IgD-negative memory B cell (primary cell): ENCODE results near the gene ZPBP2. TPM values are rescaled to one million over a fixed set of nuclear protein-coding genes. Genes with fewer than 3 reads are reported as not detected.

Source experiments
- H3K27ac Mint-ChIP-seq, 3 donors: one replicate each; pipeline ENCODE4 v1.8.0; 2020 to 2022; ENCODE audit warnings: mild to moderate bottlenecking in 3 of 3, mixed read lengths in 3 of 3, moderate library complexity in 1 of 3
- H3K27me3 Mint-ChIP-seq: one replicate; pipeline ENCODE4 v1.8.0; 2021; ENCODE audit warnings: mixed read lengths
- H3K36me3 Mint-ChIP-seq: one replicate; pipeline ENCODE4 v1.8.0; 2020; ENCODE audit warnings: mild to moderate bottlenecking, mixed read lengths
- H3K4me1 Mint-ChIP-seq, 3 donors: one replicate each; pipeline ENCODE4 v1.8.0; 2020 to 2022; ENCODE audit warnings: mixed read lengths in 3 of 3, mild to moderate bottlenecking in 1 of 3
- H3K4me3 Mint-ChIP-seq, 4 donors: one replicate each; pipeline ENCODE4 v1.8.0; 2020 to 2022; ENCODE audit warnings: mild to moderate bottlenecking in 4 of 4, mixed read lengths in 4 of 4, moderate library complexity in 3 of 4
- H3K9me3 Mint-ChIP-seq, 3 donors: one replicate each; pipeline ENCODE4 v1.8.0; 2020 to 2021; ENCODE audit warnings: mixed read lengths in 3 of 3, mild to moderate bottlenecking in 1 of 3
- polyA plus RNA-seq: library from polyadenylated mRNA; unstranded; fragments of 300-500 nt; fragmentation: Illumina TruSeq; gene quantifications from one replicate; pipeline ENCODE4 v1.2.3, GENCODE V29; 2021

ZPBP2 gene
- polyA plus RNA-seq, 1 donor from 2014 or later, result 0.84 TPM

DNA sequence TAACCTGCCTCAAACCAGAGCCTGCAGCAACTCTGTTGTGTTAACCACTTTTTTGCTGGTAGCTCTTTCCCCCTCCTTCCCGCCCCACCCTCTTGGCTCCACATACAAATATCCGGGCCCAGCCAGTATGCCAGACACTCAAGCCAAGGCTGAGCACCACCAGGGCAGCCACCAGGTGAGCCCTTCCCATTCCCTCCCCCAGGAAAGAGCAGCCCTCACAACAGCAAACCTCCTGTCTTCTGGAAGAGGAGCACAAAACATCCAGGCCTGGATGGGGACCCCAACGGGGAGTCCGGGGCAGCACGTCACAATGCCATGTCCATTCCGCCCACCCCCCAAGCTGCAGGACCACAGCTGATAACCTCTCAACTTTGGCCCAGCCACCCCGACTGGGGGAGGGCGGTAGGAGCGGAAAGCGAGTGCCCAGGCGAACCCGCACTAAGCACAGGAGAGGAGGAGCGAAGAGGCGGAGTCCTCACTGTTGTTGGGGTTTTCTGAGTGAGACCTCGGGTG lies 58.6 kb downstream of the ZPBP2 start:
- H3K4me1 Mint-ChIP-seq, result peaks cover 18 to 35% (median 26%) of the 10 kb centered on the region in 3 donors
- peak overlapping the region; percentile 90 to 98 (median 95) for H3K4me3 Mint-ChIP-seq
- H3K9me3 Mint-ChIP-seq, result no peaks in the 10 kb centered on the region
- H3K27ac Mint-ChIP-seq, result peak overlapping the region; percentile 14 to 86 (median 67)
- no peaks in the 10 kb centered on the region for H3K27me3 Mint-ChIP-seq
- peaks cover under 1% of the 10 kb centered on the region for H3K36me3 Mint-ChIP-seq

Other genes with a start within 250 kb of the ZPBP2 start
- not detected for gene PPP1R1B, start 241.2 kb upstream of the ZPBP2 start, polyA plus RNA-seq
- gene STARD3, start 231.1 kb upstream of the ZPBP2 start, polyA plus RNA-seq, result 35.7 TPM
- not detected for gene TCAP, start 202.9 kb upstream of the ZPBP2 start, polyA plus RNA-seq
- not detected for gene PNMT, start 199.7 kb upstream of the ZPBP2 start, polyA plus RNA-seq
- gene PGAP3, start 180.1 kb upstream of the ZPBP2 start, polyA plus RNA-seq, result 15.6 TPM
- gene ERBB2, start 168.1 kb upstream of the ZPBP2 start, polyA plus RNA-seq, result 0.79 TPM
- gene MIEN1, start 137.7 kb upstream of the ZPBP2 start, polyA plus RNA-seq, result 113 TPM
- not detected for gene GRB7, start 130.3 kb upstream of the ZPBP2 start, polyA plus RNA-seq
- gene IKZF3, start 3.9 kb upstream of the ZPBP2 start, polyA plus RNA-seq, result 103 TPM
- 0.36 TPM for gene GSDMB, start 50.4 kb downstream of the ZPBP2 start, polyA plus RNA-seq
- gene ORMDL3, start 59.4 kb downstream of the ZPBP2 start, polyA plus RNA-seq, result 182 TPM
- not detected for gene LRRC3C, start 59.5 kb downstream of the ZPBP2 start, polyA plus RNA-seq
- 0.19 TPM for gene GSDMA, start 94.8 kb downstream of the ZPBP2 start, polyA plus RNA-seq
- 49.7 TPM for gene PSMD3, start 112.6 kb downstream of the ZPBP2 start, polyA plus RNA-seq
- gene CSF3, start 147.2 kb downstream of the ZPBP2 start, polyA plus RNA-seq, result not detected
- 51.9 TPM for gene MED24, start 186.2 kb downstream of the ZPBP2 start, polyA plus RNA-seq
- 4.6 TPM for gene THRA, start 194.8 kb downstream of the ZPBP2 start, polyA plus RNA-seq
- gene NR1D1, start 232.4 kb downstream of the ZPBP2 start, polyA plus RNA-seq, result 3.6 TPM